Testis (tissue), 3 donors: Measurements from ENCODE around the gene MYO19. TPM values are rescaled to one million over a fixed set of nuclear protein-coding genes. Genes with fewer than 3 reads are reported as not detected.

Source experiments
- DNase-seq: peaks from one replicate; pipeline ENCODE4 v3.0.0-alpha.2; 2019
- H3K27ac ChIP-seq, 2 donors: fragments of 200-600 bp; sonication (generic); one replicate each; pipeline ENCODE4 v1.5.1; 2019
- H3K27me3 ChIP-seq: fragments of 200-600 bp; sonication (generic); one replicate; pipeline ENCODE4 v1.5.1; 2019
- H3K36me3 ChIP-seq: fragments of 200-600 bp; sonication (generic); one replicate; pipeline ENCODE4 v1.5.1; 2017; ENCODE audit warnings: low read depth; ENCODE audit errors: missing control alignments
- H3K4me1 ChIP-seq: fragments of 200-600 bp; sonication (generic); one replicate; pipeline ENCODE4 v1.5.1; 2019
- H3K4me3 ChIP-seq, 2 donors: fragments of 200-600 bp; sonication (generic); one replicate each; pipeline ENCODE4 v1.5.1; 2017 to 2019
- H3K9me3 ChIP-seq: fragments of 200-600 bp; sonication (generic); one replicate; pipeline ENCODE4 v1.5.1; 2017
- POLR2A ChIP-seq: fragments of 450-650 bp; IDR thresholded peaks from one replicate; pipeline ENCODE4 v1.6.1; 2017; ENCODE audit warnings: antibody characterized with exemption, mild to moderate bottlenecking, moderate library complexity
- WGBS, 2 donors: methylation state at CpG; one replicate each; pipeline ENCODE4 v1.1.5; 2018; 5-methylcytosine and 5-hydroxymethylcytosine counted together
- intact Hi-C: fragments of 100-400 bp; cut with DNase I; formaldehyde crosslinking; loops from one replicate; pipeline ENCODE4 v1.15.1; 2023; ENCODE audit warnings: low total_unique reads
- polyA plus RNA-seq: library from polyadenylated mRNA; stranded (reverse); fragments of 350-450 nt; fragmentation: Illumina TruSeq; extraction: RNeasy Lipid Tissue Mini Kit (QIAGEN cat#74804); gene quantifications from one replicate; pipeline ENCODE4 v1.2.3, GENCODE V29; 2014; ENCODE audit warnings: low read depth, low replicate concordance; ENCODE audit not compliant: insufficient read depth
- total RNA-seq, 2 donors: library from RNA; depleted of rRNA; stranded (reverse); fragments of >200 nt; gene quantifications; one replicate each; pipeline ENCODE4 v1.2.3, GENCODE V29; 2016
- TF ChIP-seq, protein P1 (sequence below), 3 experiments: fragments of 450-650 bp in 2 of 3; fragments of 200-600 bp in 1 of 3; sonication (generic) in 1 of 3; IDR thresholded peaks; one replicate each; pipeline ENCODE4 v1.5.1; 2016 to 2019; ENCODE audit warnings: antibody characterized with exemption in 3 of 3, mild to moderate bottlenecking in 2 of 3, moderate library complexity in 1 of 3

Gene MYO19
- total and polyA plus RNA-seq, 3 donors from 2014 or later, result 52.2 to 163 (median 128) TPM

- no peak for DNase-seq
- intact Hi-C loops, result no loop called here
- no peaks in the 10 kb centered on the region for H3K36me3 ChIP-seq
- H3K9me3 ChIP-seq, result no peaks in the 10 kb centered on the region
- H3K4me3 ChIP-seq, result no peak overlapping the region
- H3K27me3 ChIP-seq, result no peaks in the 10 kb centered on the region
- H3K4me1 ChIP-seq, result no peaks in the 10 kb centered on the region
- no peak for TF ChIP-seq POLR2A
- TF ChIP-seq, protein P1, sequence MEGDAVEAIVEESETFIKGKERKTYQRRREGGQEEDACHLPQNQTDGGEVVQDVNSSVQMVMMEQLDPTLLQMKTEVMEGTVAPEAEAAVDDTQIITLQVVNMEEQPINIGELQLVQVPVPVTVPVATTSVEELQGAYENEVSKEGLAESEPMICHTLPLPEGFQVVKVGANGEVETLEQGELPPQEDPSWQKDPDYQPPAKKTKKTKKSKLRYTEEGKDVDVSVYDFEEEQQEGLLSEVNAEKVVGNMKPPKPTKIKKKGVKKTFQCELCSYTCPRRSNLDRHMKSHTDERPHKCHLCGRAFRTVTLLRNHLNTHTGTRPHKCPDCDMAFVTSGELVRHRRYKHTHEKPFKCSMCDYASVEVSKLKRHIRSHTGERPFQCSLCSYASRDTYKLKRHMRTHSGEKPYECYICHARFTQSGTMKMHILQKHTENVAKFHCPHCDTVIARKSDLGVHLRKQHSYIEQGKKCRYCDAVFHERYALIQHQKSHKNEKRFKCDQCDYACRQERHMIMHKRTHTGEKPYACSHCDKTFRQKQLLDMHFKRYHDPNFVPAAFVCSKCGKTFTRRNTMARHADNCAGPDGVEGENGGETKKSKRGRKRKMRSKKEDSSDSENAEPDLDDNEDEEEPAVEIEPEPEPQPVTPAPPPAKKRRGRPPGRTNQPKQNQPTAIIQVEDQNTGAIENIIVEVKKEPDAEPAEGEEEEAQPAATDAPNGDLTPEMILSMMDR (IDR thresholded peaks at IDR 0.05), result no peak
- WGBS, 2 donors, result 84% methylated on average over 4 of the region's 4 CpGs; no CpG with 5 or more reads in 1 of the 2 donors
- H3K27ac ChIP-seq, result no peak overlapping the region
Observed at GRCh38 chr17:36475346-36475970, 59.2 kb downstream of the MYO19 start.

- Histone ChIP-seq H3K36me3 (no peaks in the 10 kb centered on the region), H3K4me3 (no peak overlapping the region), H3K9me3 (no peaks in the 10 kb centered on the region), H3K27ac (no peak overlapping the region), H3K27me3 (no peaks in the 10 kb centered on the region), H3K4me1 (no peaks in the 10 kb centered on the region)
- 50 to 75% methylated on average over 6 to 7 of the region's 7 CpGs for WGBS, 2 donors
- DNase-seq, result no peak
- intact Hi-C loops, result no loop called here
- TF ChIP-seq POLR2A, result no peak
- TF ChIP-seq, protein P1 (IDR thresholded peaks at IDR 0.05), result no peak
Observed at GRCh38 chr17:36474571-36474970, 60.1 kb downstream of the MYO19 start.

DNA sequence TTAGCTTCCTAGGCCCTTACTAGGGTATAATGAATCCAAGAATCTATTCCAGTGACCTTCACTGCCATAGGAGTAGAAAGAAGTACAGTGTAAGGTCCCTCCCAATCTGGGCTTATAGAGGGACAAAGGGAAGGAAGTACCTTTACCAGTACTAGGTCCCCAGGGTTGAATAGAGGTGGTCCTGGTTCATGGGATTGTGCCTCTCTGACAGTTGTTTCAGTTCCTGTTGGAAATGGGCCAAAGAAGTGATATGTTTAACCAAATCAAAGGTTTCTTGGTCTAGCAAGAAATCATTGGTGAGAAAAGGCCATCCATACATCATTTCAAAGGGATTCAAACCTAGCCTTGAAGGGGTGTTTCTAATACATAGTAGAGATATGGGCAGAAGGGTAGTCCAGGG lies 64.2 kb downstream of the MYO19 start:
- DNase-seq, result no peak
- Histone ChIP-seq H3K4me3 (no peak overlapping the region), H3K27me3 (no peaks in the 10 kb centered on the region), H3K27ac (no peak overlapping the region), H3K9me3 (no peaks in the 10 kb centered on the region), H3K36me3 (no peaks in the 10 kb centered on the region), H3K4me1 (no peaks in the 10 kb centered on the region)
- intact Hi-C loops, result no loop called here
- TF ChIP-seq POLR2A, result no peak

GRCh38 chr17:36469733-36470132 lies 64.9 kb downstream of the MYO19 start:
- H3K27me3 ChIP-seq, result no peaks in the 10 kb centered on the region
- H3K27ac ChIP-seq, result no peak overlapping the region
- no peaks in the 10 kb centered on the region for H3K36me3 ChIP-seq
- intact Hi-C loops, result no loop called here
- no peaks in the 10 kb centered on the region for H3K4me1 ChIP-seq
- H3K4me3 ChIP-seq, result no peak overlapping the region
- TF ChIP-seq, protein P1 (IDR thresholded peaks at IDR 0.05), result no peak
- no peak for TF ChIP-seq POLR2A
- H3K9me3 ChIP-seq, result no peaks in the 10 kb centered on the region
- WGBS, 2 donors, result 77 to 78% methylated on average over 7 of the region's 7 CpGs
- DNase-seq, result no peak

GRCh38 chr17:36468903-36469635 lies 65.6 kb downstream of the MYO19 start:
- DNase-seq, result no peak
- Histone ChIP-seq H3K4me3 (no peak overlapping the region), H3K27me3 (no peaks in the 10 kb centered on the region), H3K9me3 (no peaks in the 10 kb centered on the region), H3K4me1 (no peaks in the 10 kb centered on the region), H3K27ac (no peak overlapping the region), H3K36me3 (no peaks in the 10 kb centered on the region)
- intact Hi-C loops, result no loop called here
- no peak for TF ChIP-seq POLR2A
- WGBS, 2 donors, result 68 to 71% methylated on average over 18 of the region's 18 CpGs

DNA sequence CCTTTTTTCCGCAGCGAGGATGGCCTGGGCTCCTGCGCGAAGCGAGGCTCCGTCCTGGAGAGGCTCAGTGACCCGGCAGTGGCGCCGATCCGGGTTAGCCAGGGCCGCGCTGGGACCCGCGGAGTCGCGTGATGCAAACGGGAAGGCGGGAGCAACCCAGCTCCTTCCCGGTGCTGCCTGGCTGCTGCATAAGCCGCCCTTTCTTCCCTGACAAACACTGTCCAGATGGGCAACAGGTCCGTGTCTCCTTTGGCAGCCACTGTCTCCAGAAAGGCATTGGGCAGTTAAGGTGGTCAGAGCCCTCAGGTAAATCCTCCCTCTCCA lies 69.9 kb downstream of the MYO19 start:
- intact Hi-C loops, result no loop called here
- Histone ChIP-seq H3K27me3 (no peaks in the 10 kb centered on the region), H3K4me1 (no peaks in the 10 kb centered on the region), H3K36me3 (no peaks in the 10 kb centered on the region), H3K27ac (no peak overlapping the region), H3K4me3 (no peak overlapping the region), H3K9me3 (no peaks in the 10 kb centered on the region)
- 13% methylated on average over 21 of the region's 21 CpGs; no CpG with 5 or more reads in 1 of the 2 donors for WGBS, 2 donors
- no peak for DNase-seq
- TF ChIP-seq, protein P1 (IDR thresholded peaks at IDR 0.05), result no peak
- no peak for TF ChIP-seq POLR2A
